HG03342 (cell line): ENCODE results near the gene EPS8L3.
"Not testable (repeated sequence)": the region's sequence is repeated elsewhere in the genome, so short reads cannot be mapped to it uniquely, and the experiment has no call there.

Source experiments
- ATAC-seq: cut with Tn5 transposase; IDR thresholded peaks from one replicate; pipeline ENCODE4 v1.9.1; 2021; ENCODE audit warnings: mild to moderate bottlenecking, moderate library complexity; ENCODE audit not compliant: unreplicated experiment

EPS8L3 gene

DNA sequence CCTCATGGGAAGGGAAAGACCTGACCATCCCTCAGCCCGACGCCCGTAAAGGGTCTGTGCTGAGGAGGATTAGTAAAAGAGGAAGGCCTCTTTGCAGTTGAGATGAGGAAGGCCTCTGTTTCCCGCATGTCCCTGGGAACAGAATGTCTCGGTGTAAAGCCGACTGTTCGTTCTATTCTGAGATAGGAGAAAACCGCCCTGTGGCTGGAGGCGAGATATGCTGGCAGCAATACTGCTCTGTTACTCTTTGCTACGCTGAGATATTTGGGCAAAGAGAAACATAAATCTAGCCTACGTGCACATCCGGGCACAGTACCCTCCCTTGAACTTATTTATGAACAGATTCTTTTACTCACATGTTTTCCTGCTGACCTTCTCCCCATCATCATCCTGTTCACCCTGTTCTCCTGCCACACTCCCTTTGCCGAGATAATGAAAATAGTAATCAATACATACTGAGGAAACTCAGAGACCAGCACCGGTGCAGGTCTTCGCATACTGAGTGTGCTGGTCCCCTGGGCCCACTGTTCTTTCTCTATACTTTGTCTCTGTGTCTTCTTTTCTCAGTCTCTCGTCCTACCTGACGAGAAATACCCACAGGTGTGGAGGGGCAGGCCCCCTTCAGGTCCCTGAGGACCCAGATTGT, 3.4 kb upstream of the EPS8L3 start:
- not testable (repeated sequence) for ATAC-seq

DNA sequence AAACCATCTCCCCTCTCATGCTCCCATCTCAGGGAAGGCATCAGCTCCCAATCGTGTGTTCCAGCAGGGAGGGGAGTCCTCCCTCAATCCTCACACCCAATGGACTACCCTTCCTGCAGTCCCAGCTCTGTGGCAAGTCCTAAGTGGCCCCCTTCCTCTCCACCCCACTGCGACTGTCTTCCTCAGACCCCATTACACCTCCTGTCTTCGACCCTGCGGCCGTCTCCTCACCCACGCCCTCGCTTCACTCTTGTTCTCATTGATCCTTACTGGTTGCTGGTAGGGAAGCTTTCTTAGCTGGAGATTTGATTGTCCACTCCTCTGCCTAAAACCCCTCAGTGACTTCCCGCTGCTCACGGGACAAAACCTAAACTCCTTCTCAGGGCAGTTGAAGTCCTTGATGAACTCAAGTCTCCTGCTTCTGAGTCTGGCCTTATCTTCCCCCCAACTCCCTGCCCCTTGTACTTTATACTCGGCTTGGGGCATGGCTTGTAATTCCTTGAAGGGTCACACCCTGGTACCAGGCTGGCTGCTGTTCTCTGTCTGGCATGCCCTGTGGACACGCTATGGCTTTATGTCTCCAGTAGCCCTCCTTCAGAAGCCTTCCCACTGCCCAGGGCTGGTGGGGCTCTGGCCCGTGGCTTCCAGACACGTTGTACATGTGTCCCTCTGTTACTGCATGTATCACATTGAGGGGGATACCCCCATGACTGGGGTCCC, 2.3 kb upstream of the EPS8L3 start:
- ATAC-seq, result no peak

DNA sequence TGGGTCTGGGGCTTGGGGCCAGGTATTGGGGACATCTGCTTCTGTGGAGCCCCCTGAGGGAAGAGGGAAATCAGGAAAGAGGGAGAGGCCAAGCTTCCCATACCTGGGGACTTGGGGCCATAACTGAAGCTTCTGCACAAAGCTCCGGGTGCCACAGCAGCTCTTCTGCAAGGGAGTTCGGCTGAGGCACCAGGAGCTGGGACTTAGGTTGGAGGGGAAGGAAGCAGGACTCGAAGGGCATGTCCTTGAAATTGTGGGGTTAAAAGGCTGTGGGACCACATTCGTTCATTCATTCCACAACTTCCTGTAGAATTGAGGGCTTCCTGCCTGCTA, 1.7 kb upstream of the EPS8L3 start:
- no peak for ATAC-seq

DNA sequence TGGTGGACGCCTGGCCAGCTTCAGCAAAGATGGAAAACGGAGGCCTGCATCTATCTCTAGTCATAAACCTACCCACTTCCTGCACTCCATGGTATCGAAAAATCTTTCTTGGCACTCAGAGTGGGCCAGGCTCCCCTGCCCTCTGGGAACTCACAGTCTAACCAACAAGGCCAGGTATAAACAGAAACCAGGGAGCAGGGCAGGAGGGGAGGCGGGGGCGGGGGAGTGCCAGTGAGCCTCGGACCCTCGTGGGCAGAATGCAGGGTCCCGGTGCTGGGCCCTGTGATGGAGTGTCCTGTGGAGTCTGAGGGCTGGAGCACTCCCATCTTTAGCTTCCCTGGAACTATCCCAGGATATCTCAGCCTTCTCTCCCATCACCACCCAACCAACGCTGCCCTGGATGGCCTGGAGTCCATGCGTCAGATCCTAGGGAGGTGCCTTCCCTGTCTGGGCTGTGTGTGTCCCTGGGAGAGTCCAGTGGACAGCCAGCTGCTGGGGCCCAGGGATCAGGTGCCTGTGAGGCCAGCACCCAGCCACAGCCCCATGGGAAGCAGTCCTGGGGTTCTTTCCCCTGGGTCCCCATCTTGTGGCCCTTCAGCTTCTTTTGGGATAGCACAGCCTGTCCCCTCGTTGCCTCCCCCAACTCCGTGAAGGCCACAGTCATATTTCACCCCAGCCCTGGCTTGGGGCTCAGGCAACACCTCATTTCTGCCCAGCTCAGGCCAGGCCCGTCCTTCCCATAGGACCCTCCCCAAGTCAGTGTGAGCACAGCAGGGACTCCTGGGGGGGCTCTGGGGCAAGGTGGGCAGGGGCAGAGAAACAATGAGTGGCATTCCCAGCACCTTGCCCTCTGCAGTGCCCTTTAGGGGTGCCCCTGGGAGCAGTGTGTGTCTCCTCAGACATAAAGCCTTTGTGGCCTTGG, 1.1 kb upstream of the EPS8L3 start:
- ATAC-seq, result no peak

DNA sequence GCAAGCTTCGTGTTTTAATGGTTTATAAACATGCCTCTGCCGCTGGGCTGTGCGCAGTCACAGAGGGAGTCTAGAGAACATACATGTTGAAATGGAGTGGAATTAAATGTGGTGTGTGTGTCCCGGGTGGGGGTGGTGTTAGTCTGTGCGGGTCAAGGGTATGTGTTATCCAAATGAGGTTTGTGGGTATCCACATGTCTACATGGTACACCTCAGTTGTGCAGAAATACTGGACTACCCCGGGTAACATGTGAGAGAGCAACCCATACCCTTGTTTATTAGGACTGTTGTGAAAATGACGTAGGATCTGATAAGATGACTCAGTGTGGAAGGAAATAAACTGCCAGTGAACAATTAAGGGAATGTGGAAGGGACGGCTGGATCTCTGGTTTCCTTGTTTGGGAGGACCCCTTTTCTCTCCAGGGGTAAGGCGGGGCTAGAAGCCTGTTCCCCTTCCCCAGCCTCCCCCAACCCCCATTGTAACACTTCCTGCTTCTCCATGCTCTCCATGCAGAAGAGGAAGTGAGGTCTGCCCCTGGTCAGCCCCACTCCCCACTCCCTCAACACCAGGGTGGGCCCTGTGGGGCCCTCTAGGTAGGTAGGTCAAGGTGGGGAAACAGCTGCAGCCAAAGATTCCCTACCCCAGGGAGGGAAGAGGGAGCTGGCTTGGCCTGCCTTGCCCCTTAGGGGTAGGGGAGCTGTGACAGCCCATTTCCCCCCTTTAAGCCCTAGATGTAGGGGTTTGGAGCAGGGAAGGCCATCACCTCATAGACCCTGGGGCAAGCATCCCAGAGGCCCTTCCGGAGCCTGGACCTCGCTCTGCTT, 690 bp downstream of the EPS8L3 start:
- no peak for ATAC-seq

DNA sequence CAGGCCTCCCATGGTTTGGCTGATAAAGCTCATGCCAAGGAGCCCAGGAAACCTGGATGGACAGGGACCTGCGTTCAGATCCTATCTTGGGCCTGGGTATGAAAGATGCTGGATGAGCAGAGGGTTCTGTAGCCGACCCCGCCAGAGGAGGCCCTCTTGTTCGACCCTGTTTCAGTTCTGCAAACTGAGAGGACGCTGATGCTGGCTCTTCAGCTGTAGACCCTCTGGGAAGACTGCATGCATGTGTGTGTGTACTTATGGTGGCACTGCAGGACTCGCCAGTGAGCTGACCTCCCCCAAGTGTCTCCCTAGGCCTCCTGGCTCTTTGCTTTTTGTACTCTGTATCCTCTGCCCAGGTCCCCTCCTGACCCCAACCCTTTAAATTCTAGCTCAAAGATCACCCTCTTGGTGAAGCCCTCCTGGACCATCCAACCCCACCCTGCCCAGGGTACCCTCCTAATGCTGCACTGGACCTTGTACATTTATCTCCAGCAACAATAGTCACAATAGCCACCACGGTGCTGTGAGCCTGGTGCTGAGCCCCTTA, 1.6 kb downstream of the EPS8L3 start:
- no peak for ATAC-seq

DNA sequence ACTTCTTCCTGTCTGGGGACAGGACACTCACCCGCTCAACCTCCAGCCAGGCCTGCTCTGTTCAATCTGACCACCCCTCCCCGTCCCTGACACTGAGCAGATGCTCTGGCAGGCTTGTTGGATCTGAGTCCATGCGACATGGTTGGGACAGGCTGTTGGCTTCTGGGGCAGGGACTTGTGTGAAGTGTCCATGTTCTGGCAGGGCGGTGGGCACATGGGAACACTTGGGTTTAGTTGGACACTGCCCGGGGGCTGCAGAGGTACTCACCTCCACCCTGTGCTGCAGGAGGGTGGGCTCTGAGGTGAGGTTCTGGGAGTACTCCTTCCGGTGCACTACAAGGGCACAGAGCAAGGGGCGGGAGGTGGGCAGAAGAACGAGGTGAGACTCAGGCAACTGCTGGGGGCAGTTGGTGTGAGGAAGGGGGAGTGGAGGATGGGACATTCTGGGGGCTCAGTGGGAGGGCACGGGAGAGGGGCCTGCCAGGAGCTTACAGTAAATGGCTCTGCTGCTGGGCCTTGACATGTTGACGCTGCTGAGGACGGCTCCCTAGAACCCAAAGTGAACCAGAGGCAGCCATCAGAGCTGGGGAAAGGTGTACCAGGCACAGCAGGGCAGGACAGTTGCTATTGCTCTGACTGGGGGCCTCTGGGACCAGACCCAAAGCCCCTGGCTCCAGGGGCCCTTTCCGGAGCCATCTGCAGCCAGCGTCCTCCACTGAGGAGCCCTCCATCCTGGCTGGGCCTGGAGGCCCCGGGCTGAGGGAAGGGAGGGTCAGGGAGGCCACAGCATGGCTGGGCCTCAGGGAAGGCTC, 2.3 kb downstream of the EPS8L3 start:
- no peak for ATAC-seq

DNA sequence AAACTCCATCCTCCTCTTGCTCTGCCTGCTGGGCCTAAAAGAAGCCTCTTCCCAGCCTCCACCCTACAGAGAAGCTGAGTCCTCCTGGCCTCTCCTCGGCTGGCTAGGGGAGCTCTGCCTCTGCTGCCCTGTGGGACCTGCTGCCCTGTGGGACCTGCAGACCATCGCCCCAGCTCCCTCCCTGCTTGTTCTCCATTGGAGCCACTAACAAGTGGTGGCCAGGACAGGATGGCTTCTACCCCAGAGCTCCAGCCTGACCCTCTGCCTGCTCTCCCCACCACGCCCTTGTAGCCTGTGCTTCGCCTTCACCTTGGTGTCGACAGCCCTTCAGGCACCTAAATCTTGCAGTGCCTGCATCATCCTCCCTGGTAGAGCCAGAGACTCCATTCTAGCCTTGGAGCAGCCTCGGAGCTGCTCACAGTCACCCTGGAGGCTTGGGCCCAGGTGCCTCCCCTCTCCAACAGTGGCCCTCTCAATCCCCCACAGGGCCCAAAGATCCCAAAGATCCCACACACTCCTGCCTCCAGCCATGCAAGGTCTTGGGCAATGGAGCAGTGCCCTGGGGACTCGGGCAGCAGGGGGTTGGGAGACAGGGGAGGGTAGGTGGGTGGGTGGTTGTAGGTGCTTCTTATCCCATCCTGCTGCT, 3.0 kb downstream of the EPS8L3 start:
- no peak for ATAC-seq

DNA sequence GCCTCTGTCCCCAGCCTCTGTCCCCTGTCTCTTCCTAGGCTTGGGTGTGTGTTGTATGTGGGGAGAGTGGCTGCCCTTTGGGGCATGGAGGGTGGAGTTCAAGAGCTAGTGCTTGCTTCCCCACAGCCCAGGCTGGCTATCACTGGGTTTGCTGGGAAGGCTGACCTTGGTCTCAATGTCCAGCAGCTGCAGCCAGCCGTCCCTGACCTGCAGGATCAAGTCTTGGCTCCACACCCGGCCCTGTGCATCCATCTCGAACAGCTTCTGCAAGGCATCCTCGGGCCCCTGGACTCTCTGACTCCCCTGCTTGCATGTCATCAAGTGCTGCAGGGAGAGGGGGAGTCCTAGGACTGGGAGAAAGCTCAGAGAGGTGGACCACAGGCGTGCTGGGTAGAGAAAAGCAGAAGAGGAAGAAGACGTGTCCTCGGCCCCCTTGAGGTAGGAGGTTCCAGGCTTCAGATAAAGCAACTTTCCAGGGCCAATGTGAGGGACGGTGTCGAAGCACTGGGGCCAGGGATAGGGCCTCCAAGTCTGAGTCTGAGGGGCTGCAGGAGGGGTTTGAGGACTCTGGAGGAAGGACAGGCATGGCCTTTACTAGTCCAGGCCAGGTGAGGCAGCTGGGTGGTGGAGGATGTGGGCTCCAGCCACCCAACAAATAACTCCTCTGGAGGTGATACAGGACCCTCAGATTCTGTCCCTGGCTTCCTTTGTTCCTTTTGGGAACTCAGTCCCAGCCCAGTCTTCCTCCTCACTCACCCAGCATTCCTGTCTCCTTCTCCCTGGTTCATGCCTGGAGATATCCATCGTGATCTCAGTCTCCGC, 4.0 kb downstream of the EPS8L3 start:
- ATAC-seq, result no peak

DNA sequence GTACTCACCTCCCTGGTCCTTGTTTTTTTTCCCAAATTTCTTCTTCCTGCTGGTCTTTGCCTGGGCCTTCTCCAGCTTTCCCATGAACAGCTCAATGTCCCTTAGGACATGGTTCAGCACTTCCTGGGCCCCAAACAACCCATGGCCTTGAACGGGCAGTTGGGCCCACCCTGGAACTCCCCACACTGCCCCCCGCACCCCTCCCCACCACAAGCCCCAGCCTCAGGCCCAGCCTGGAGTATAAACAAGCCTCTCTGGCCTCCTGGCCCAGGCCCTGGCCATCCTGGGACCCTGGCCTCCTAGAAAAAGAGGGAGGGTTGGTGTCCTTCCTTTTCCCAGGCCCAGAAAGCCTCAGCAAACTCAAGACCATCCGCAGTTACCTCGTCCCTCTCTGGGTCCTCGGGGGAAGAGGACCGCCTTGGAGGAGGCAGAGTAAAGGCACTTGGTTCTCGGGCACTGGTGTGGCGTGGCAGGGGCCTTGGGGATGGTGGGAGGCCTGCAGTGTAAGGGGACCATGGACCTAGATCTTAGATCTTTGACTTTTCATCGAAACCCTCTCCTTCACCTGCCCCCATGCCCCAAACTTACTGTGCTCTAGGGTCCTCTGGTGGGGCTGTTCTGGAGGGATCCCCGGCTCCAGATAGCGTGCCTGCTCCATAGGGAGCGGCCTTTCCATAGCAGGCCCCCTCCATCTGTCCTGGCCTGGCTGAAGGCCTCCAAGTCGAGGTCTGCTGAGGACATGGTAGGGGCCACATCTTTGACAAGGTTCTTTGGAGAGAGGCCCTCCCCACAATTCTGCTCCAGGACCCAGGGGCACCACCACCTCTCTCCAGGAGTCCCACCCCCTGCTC, 5.6 kb downstream of the EPS8L3 start:
- no peak for ATAC-seq

DNA sequence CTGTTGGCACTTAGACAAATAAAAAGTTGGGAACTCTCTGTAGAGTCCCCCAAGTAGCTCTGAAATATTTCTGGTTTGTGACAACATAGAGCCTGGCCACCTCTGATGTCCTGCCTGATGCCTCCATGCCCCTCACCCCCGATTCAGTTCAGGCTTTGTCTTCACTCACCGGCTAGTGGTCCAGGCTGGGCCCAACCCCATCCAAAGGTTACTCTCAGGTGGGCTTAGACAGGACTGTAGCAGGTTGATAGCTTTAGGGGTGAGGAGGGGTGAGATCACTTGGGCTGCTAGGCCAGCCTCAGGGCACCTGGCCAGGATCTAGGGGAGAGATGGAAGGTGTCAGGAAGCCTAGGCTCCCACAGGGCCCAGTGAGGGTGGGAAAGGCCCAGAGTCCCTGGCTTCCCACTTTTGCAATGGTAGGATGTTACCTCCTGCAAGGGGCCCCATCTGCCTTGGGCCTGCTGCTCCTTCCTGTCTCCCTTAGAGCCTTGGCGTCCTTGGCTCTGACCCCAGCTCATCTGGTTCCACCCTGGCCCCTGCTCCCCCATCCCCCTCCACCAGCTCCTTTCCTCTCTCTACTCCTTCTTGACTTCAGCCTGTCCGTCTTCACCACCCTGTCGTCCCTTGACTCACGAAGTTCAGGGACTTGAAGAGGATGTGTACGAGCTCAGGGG, 6.7 kb downstream of the EPS8L3 start:
- ATAC-seq, result no peak

DNA sequence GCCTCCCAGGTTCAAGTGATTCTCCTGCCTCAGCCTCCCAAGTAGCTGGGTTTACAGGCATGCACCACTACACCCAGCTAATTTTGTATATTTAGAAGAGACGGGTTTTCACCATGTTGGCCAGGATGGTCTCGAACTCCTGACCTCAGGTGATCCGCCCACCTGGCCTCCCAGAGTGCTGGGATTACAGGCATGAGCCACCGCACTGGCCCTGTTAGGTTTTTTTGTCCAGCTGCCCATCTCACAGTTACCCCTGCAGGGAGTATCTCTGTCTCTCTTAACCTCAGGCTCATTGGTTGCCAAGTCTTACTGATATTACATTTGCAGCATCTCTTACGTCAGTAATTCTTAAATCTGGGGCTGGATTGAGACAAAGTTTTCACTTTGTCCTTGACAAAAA, 7.4 kb downstream of the EPS8L3 start:
- not testable (repeated sequence) for ATAC-seq

DNA sequence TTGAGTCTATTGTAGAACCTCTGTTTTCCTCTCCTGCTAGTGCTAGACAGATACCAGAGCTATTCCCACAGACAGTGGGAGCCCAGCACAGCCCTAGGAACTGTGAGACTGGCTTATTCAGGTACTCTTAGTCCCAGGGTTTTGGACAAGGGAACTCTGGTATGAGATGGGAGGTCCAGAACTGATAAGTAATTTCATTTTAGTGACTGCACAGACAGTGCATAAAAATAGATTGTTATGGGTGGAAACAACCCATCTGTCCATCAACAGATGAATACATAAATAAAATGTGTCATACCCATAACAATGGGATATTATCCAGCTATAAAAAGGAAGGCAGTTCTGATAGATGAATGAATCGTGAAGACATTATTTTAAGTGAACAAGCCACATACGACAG, 9.0 kb downstream of the EPS8L3 start:
- ATAC-seq, result no peak

DNA sequence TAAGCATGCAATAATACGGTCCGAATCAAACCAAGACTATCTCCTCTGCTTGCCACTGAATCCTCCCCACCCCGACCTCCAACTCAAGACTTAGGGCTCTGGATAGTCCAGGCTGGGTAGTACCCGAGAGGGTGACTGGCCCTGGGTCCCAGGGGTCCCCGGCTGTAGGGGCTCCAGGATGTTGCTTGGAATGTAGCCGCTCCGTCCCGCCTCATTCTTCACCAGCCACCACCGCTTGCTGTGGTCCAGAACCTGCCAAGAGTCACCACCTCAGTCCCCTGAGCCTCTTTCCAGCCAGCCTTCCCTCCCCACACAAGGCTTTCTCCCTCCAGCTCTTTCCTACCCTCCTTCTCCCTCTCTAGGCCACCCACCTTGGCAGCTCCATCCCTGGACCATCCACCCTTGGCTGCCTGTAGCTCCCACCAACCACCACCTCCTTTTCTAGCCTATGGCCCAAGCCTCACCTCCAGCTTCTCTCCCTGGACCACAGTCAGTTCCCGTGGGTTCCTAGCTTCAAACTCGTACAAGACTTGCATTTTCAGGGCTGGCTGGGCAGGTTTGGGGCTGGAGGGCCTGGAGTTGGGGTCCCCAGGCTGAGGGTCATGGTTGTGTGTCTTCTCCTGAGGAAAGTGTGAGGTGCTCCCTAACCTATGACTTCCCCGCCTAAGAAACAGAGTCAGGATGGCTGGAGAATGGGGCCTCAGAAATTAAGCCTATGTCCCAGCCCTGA, 12.0 kb downstream of the EPS8L3 start:
- ATAC-seq, result no peak

DNA sequence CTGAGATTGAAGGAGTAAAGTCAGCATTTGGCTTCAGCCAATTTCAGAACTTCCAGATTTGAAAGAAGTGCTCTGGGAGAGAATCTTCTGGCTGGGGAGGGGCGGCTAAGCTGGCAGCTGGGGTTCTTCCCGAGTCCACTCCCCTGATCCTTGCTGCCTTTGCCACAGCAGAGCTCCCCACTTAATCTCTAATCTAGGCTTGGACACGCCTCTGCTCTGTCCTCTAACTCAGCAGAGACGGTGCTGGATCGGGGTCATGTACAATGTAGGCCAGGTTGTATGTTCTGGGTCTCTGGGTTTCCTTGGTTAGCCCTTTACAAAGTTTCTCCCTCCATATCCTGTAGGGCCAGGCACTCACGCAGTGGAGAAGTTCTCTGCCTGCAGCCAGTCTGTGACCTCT, 12.8 kb downstream of the EPS8L3 start:
- ATAC-seq, result no peak

DNA sequence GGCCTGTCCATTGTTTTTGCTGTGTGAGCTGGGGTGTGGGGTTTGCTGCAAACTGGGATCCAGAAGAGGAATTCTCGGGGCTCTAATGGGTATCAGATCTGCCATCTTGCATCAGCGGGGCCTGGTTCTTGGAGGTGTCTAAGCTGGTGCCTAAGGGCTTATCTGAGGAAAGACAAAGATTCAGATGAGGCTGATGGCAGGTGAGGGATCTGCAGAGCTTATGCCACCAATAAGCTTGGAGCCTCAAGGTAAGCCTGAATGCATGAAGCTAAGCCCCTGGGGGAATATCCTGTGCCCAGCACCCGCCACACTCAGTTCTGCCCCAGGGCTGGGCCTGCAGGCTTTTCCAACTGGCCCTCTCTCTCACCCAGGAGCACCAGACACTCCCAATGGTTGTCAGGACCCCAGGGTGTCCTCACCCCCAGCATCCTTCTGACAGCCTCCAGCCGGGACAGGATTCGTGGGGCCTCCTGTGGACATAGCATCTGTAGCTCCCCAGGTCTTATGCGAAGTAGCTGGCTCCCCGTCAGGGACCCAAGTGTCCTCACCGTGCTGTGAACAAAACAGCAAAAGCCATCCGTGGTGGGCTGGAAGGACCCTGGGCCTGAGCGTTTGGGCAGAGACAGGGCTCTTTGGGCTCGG, 13.4 kb downstream of the EPS8L3 start:
- ATAC-seq, result no peak
